K562 (cell line): ENCODE results near the gene MCFD2. TPM values are rescaled to one million over a fixed set of nuclear protein-coding genes. Genes with fewer than 3 reads are reported as not detected.

ENCODE experiments used
- ATAC-seq: fragments of 200-7000 bp; cut with Tn5 transposase; 3 replicates; pipeline ENCODE4 v1.9.1; 2020; ENCODE audit warnings: moderate library complexity
- BruUV-seq: library from RNA; stranded (reverse); fragments of 400-500 nt; replicated peaks from 2 replicates; lab custom pipeline; 2021; lab: Mats Ljungman, UMichigan
- CTCF ChIA-PET: fragments of 300-600 bp; formaldehyde crosslinking; extraction: SDS; loops from one replicate; lab custom pipeline; 2021; ENCODE audit warnings: low intra/inter-chr PET ratio; lab: Yijun Ruan, JAX
- POLR2A ChIA-PET: fragments of 300-600, 350-650 bp; sonication (Branson Sonifier 250); formaldehyde crosslinking; extraction: SDS; loops from one replicate; lab custom pipeline; 2021; ENCODE audit warnings: antibody characterized with exemption, inconsistent platforms; lab: Yijun Ruan, JAX
- DNase-seq, 4 experiments: peaks; one replicate each; pipeline versions ENCODE4 v3.0.0 to v3.0.0-alpha.2; 2011 to 2018; ENCODE audit warnings: low spot score in 3 of 4, mixed read lengths in 3 of 4; ENCODE audit errors: extremely low read depth in 1 of 4
- FAIRE-seq: peaks from 2 replicates; lab custom pipeline; 2011; peaks lifted over from hg19 to GRCh38; lab: Jason Lieb, UNC
- H2AFZ ChIP-seq: 2 replicates; pipeline ENCODE4 v1.6.0; 2011; ENCODE audit warnings: low read depth, low read length, control low read depth, inconsistent platforms
- H3K27ac ChIP-seq: fragments of 200-600 bp; 3 replicates; pipeline ENCODE4 v1.8.0; 2011; ENCODE audit warnings: low read depth, mild to moderate bottlenecking, control low read depth, inconsistent platforms, low read length, moderate library complexity, mixed read lengths; ENCODE audit errors: extremely low read depth
- H3K27me3 ChIP-seq, 2 experiments: fragments of 300-600 bp in 1 of 2; 2 replicates in 1 of 2; 3 replicates in 1 of 2; pipeline versions ENCODE4 v1.6.0 to v1.8.0; 2011; ENCODE audit warnings: inconsistent platforms in 2 of 2, low read length in 2 of 2, mild to moderate bottlenecking in 1 of 2, mixed read lengths in 1 of 2, moderate library complexity in 1 of 2; ENCODE audit not compliant: control insufficient read depth in 2 of 2, insufficient read depth in 2 of 2
- H3K36me3 ChIP-seq: fragments of 300-600 bp; 3 replicates; pipeline ENCODE4 v1.8.0; 2011; ENCODE audit warnings: mild to moderate bottlenecking, low read length, inconsistent platforms; ENCODE audit not compliant: control insufficient read depth, insufficient read depth
- H3K4me1 ChIP-seq, 2 experiments: fragments of 200-600 bp in 1 of 2; replicated peaks in 1 of 2; 2 replicates in 1 of 2; 3 replicates in 1 of 2; pipeline versions ENCODE4 v1.5.1 to v1.8.0; 2011; ENCODE audit warnings: inconsistent platforms in 2 of 2, low read length in 2 of 2, mild to moderate bottlenecking in 1 of 2, mixed read lengths in 1 of 2, moderate library complexity in 1 of 2; ENCODE audit not compliant: control insufficient read depth in 2 of 2, insufficient read depth in 2 of 2
- H3K4me2 ChIP-seq: 2 replicates; pipeline ENCODE4 v1.6.1; 2011; ENCODE audit warnings: low read length, control low read depth, inconsistent platforms, mixed read lengths; ENCODE audit not compliant: insufficient read depth
- H3K4me3 ChIP-seq: fragments of 200-600 bp; sonication (generic), shearing (Covaris generic); 2 replicates; pipeline ENCODE4 v1.5.1; 2016; ENCODE audit warnings: control low read depth, inconsistent platforms
- H3K79me2 ChIP-seq: fragments of 200-600 bp; 3 replicates; pipeline ENCODE4 v1.8.0; 2011; ENCODE audit warnings: low read length, inconsistent platforms; ENCODE audit not compliant: control insufficient read depth, insufficient read depth
- H3K9ac ChIP-seq, 2 experiments: 2 replicates each; pipeline versions ENCODE4 v1.6.0 to v1.6.1; 2011; ENCODE audit warnings: low read depth in 2 of 2, low read length in 2 of 2, control low read depth in 1 of 2, inconsistent platforms in 1 of 2, mild to moderate bottlenecking in 1 of 2, mixed read lengths in 1 of 2; ENCODE audit not compliant: insufficient read depth in 1 of 2
- H3K9me1 ChIP-seq: one replicate; pipeline ENCODE4 v1.6.0; 2011; ENCODE audit warnings: inconsistent platforms, mild to moderate bottlenecking, low read length, moderate library complexity; ENCODE audit not compliant: control insufficient read depth, insufficient read depth
- H3K9me3 ChIP-seq: replicated peaks from 2 replicates; pipeline ENCODE4 v1.5.1; 2011; ENCODE audit warnings: low read depth, low read length, inconsistent platforms; ENCODE audit not compliant: control insufficient read depth, insufficient read depth
- H4K20me1 ChIP-seq: replicated peaks from 2 replicates; pipeline ENCODE4 v1.6.1; 2011; ENCODE audit warnings: low read length, inconsistent platforms, mixed read lengths; ENCODE audit not compliant: control insufficient read depth, insufficient read depth
- CBX1 ChIP-seq: sonication (generic); IDR thresholded peaks from 2 replicates; pipeline ENCODE4 v1.6.1; 2016; ENCODE audit warnings: antibody characterized with exemption, low read depth, mild to moderate bottlenecking
- ERF ChIP-seq: fragments of 450-650 bp; formaldehyde crosslinking; IDR thresholded peaks from 2 replicates; pipeline ENCODE4 v1.4.0; 2020; ENCODE audit warnings: mild to moderate bottlenecking, mixed read lengths
- HDAC1 ChIP-seq, 2 experiments: fragments of 450-650 bp; IDR thresholded peaks; 2 replicates each; pipeline ENCODE4 v1.6.1; 2016 to 2017; ENCODE audit warnings: inconsistent platforms in 1 of 2, mild to moderate bottlenecking in 1 of 2, moderate library complexity in 1 of 2
- KHSRP ChIP-seq: fragments of 450-650 bp; IDR thresholded peaks from 2 replicates; pipeline ENCODE4 v1.6.1; 2017
- NCOA2 ChIP-seq, 2 experiments: fragments of 450-650 bp; IDR thresholded peaks; 2 replicates each; pipeline ENCODE4 v1.6.1; 2018; ENCODE audit warnings: mild to moderate bottlenecking in 2 of 2, moderate library complexity in 1 of 2; ENCODE audit not compliant: partially characterized antibody in 2 of 2
- NONO ChIP-seq, 2 experiments: fragments of 200-400 bp in 1 of 2; fragments of 450-650 bp in 1 of 2; formaldehyde crosslinking in 1 of 2; IDR thresholded peaks; 2 replicates each; pipeline ENCODE4 v1.6.1; 2017; ENCODE audit warnings: low read depth in 2 of 2, mild to moderate bottlenecking in 2 of 2, moderate library complexity in 2 of 2, low read length in 1 of 2
- PCBP2 ChIP-seq: fragments of 200-400 bp; formaldehyde crosslinking; IDR thresholded peaks from 2 replicates; pipeline ENCODE4 v1.6.1; 2018; ENCODE audit warnings: low read length, low read depth, mild to moderate bottlenecking, moderate library complexity; ENCODE audit not compliant: poor library complexity, severe bottlenecking
- POLR2G ChIP-seq: fragments of 200-400 bp; formaldehyde crosslinking; IDR thresholded peaks from 2 replicates; pipeline ENCODE4 v1.6.1; 2017; ENCODE audit warnings: low read depth, mild to moderate bottlenecking, antibody characterized with exemption, low read length, moderate library complexity
- RHOXF2B ChIP-seq: fragments of 250-450 bp; sonication (Bioruptor Pico); conservative IDR thresholded peaks from 2 replicates; pipeline ENCODE4 v1.5.1; 2021
- SMAD3 ChIP-seq: fragments of 450-650 bp; formaldehyde crosslinking; conservative IDR thresholded peaks from 2 replicates; pipeline ENCODE4 v1.4.0; 2020; ENCODE audit warnings: mild to moderate bottlenecking
- SP2 ChIP-seq: IDR thresholded peaks from 2 replicates; pipeline ENCODE4 v1.6.1; 2011; ENCODE audit warnings: mild to moderate bottlenecking, low read depth, low read length, moderate library complexity; ENCODE audit not compliant: poor library complexity, severe bottlenecking; ENCODE audit errors: extremely low read depth
- TAF7 ChIP-seq: fragments of 450-650 bp; IDR thresholded peaks from 2 replicates; pipeline ENCODE4 v1.6.1; 2016; ENCODE audit warnings: missing genetic modification characterization, missing compliant biosample characterization
- WGBS: fragments of 100-300 bp; shearing (Covaris generic); methylation state at CpG from one replicate; pipeline ENCODE4 v1.1.6; 2016; ENCODE audit warnings: low coverage, mixed read lengths; ENCODE audit not compliant: insufficient coverage; ENCODE audit errors: missing lambda C conversion rate; 5-methylcytosine and 5-hydroxymethylcytosine counted together
- in situ Hi-C: fragments of 300-500 bp; cut with MboI; formaldehyde crosslinking; loops from 4 replicates; pipeline ENCODE4 v1.15.0; 2018; ENCODE audit warnings: inconsistent platforms, mixed read lengths
- intact Hi-C: fragments of 100-400 bp; cut with micrococcal nuclease; formaldehyde crosslinking; loops from 2 replicates; pipeline ENCODE4 v1.14.2; 2022
- polyA plus RNA-seq, 8 experiments: library from polyadenylated mRNA; depleted of rRNA in 4 of 8; stranded (reverse) in 5 of 8; unstranded in 3 of 8; fragments of >200 nt; fragmentation: Nextera tagmentation in 2 of 8; fragmentation: Illumina TruSeq in 1 of 8; extraction: Ambion mirVana in 2 of 8; extraction: Trizol in 1 of 8; gene quantifications; 2 replicates each; pipeline versions ENCODE4 v1.2.1 to v1.2.3, GENCODE V29; 2011 to 2014; ENCODE audit warnings: inconsistent platforms in 1 of 8, missing spikeins in 1 of 8
- total RNA-seq, 7 experiments: library from RNA; depleted of rRNA in 6 of 7; stranded (reverse); fragments of >200 nt in 6 of 7; fragmentation: Illumina TruSeq in 2 of 7; extraction: Trizol in 2 of 7; gene quantifications; 2 replicates each; pipeline versions ENCODE4 v1.2.1 to v1.2.3, GENCODE V29; 2011 to 2021; ENCODE audit warnings: low replicate concordance in 1 of 7
- TF ChIP-seq, protein P1 (sequence below): fragments of 150-350 bp; IDR thresholded peaks from 2 replicates; pipeline ENCODE4 v1.6.1; 2014; ENCODE audit warnings: low read depth, mild to moderate bottlenecking, low read length, borderline replicate concordance
- TF ChIP-seq, protein P2 (sequence below): fragments of 450-650 bp; IDR thresholded peaks from 2 replicates; pipeline ENCODE4 v1.6.1; 2017; ENCODE audit warnings: antibody characterized with exemption
- TF ChIP-seq, protein P3 (sequence below), 2 experiments: fragments of 450-650 bp in 1 of 2; sonication (generic) in 1 of 2; formaldehyde crosslinking in 1 of 2; IDR thresholded peaks in 1 of 2; conservative IDR thresholded peaks in 1 of 2; 2 replicates each; pipeline versions ENCODE4 v1.6.1 to v1.8.1; 2016 to 2023; ENCODE audit warnings: mild to moderate bottlenecking in 2 of 2, moderate library complexity in 2 of 2, inconsistent platforms in 1 of 2, missing genetic modification reagents in 1 of 2

MCFD2 gene
- total and polyA plus RNA-seq, 9 of the 15 experiments (the other 6 are each of a cell fraction or from before 2014, with no cell fraction given), result 78.6 to 237 (median 123) TPM

DNA sequence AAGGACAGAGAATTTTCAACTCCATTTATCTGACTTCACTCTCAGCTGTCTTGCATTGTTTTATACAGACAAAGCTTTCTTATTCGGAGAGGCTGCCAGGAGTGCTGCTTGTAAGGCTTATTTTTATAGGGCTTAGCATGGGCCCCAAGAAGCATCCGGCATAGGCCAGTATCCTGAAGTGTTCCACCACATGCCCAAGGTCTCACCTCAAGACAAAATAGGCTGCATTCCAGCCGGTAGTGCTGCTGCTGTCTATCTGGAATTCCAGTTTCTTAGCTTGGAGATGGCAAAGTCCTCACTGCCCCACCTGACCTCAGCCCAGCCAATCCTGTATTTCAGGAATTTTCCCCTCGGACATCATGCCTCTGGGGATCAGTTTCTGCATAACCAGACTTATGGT is 47.6 kb upstream of the MCFD2 start (continued):
- no peak for TF ChIP-seq NONO (IDR thresholded peaks at IDR 0.05; ENCODE audit: low read depth in 2 of 2, low read length in 1 of 2)
- TF ChIP-seq, protein P1, sequence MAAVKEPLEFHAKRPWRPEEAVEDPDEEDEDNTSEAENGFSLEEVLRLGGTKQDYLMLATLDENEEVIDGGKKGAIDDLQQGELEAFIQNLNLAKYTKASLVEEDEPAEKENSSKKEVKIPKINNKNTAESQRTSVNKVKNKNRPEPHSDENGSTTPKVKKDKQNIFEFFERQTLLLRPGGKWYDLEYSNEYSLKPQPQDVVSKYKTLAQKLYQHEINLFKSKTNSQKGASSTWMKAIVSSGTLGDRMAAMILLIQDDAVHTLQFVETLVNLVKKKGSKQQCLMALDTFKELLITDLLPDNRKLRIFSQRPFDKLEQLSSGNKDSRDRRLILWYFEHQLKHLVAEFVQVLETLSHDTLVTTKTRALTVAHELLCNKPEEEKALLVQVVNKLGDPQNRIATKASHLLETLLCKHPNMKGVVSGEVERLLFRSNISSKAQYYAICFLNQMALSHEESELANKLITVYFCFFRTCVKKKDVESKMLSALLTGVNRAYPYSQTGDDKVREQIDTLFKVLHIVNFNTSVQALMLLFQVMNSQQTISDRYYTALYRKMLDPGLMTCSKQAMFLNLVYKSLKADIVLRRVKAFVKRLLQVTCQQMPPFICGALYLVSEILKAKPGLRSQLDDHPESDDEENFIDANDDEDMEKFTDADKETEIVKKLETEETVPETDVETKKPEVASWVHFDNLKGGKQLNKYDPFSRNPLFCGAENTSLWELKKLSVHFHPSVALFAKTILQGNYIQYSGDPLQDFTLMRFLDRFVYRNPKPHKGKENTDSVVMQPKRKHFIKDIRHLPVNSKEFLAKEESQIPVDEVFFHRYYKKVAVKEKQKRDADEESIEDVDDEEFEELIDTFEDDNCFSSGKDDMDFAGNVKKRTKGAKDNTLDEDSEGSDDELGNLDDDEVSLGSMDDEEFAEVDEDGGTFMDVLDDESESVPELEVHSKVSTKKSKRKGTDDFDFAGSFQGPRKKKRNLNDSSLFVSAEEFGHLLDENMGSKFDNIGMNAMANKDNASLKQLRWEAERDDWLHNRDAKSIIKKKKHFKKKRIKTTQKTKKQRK, result no peak
- TF ChIP-seq PCBP2, result no peak
- TF ChIP-seq, protein P2, sequence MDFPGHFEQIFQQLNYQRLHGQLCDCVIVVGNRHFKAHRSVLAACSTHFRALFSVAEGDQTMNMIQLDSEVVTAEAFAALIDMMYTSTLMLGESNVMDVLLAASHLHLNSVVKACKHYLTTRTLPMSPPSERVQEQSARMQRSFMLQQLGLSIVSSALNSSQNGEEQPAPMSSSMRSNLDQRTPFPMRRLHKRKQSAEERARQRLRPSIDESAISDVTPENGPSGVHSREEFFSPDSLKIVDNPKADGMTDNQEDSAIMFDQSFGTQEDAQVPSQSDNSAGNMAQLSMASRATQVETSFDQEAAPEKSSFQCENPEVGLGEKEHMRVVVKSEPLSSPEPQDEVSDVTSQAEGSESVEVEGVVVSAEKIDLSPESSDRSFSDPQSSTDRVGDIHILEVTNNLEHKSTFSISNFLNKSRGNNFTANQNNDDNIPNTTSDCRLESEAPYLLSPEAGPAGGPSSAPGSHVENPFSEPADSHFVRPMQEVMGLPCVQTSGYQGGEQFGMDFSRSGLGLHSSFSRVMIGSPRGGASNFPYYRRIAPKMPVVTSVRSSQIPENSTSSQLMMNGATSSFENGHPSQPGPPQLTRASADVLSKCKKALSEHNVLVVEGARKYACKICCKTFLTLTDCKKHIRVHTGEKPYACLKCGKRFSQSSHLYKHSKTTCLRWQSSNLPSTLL, result no peak

DNA sequence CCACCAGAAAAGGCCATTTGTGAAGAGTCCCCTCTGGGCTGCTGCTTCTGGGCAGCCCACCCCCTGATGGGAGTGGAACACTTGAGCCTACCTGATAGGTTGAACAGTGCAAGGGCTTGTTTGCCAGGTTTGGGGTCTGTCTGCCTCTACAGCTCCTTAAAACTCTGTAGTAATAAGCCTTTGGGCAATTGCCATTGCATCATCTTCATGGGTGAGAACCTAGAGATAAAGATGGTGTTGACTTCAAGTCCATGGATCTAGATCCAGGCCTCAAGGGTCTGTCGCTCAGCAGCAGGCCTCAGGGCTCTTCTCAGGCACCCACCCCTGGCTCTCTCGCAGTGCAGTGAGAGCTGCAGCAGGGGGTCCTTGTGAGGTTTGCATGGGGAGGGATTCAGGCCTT is 47.1 kb upstream of the MCFD2 start:
- no peaks in the 10 kb centered on the region for H3K27me3 ChIP-seq
- no peaks in the 10 kb centered on the region for H3K9me3 ChIP-seq
- no peaks in the 10 kb centered on the region for H4K20me1 ChIP-seq
- H3K79me2 ChIP-seq, result no peaks in the 10 kb centered on the region
- no peak for FAIRE-seq
- no peaks in the 10 kb centered on the region for H3K9me1 ChIP-seq
- H3K36me3 ChIP-seq, result peaks cover 17% of the 10 kb centered on the region; the same call in 1 of the 3 replicates
- POLR2A ChIA-PET, result interaction anchor here (1.0 to 1.8 kb wide), 2 partner anchors 8 to 21 kb away, joined by 4 read pairs; no protein-coding TSS in a partner anchor
- no peak overlapping the region for H3K27ac ChIP-seq
- H2AFZ ChIP-seq, result no peak overlapping the region
- no TSS peak for BruUV-seq
- CTCF ChIA-PET, result no interaction called here
- no peak overlapping the region for H3K4me2 ChIP-seq
- H3K4me3 ChIP-seq, result no peak overlapping the region
- 68% methylated on average over 2 of the region's 2 CpGs for WGBS
- no peak overlapping the region for H3K9ac ChIP-seq
- no peak for DNase-seq
- peak; percentile 16; the same call in 2 of the 3 replicates for ATAC-seq
- peaks cover 6 to 10% of the 10 kb centered on the region in 2 experiments for H3K4me1 ChIP-seq
- in situ Hi-C loops, result no loop called here
- intact Hi-C loops, result no loop called here
- TF ChIP-seq POLR2G (no peak), KHSRP (no peak), RHOXF2B (CRISPR knock-in tag) (no peak), CBX1 (no peak), TAF7 (no peak), SP2 (no peak), NCOA2 (IDR thresholded peaks at IDR 0.05; ENCODE audit: partially characterized antibody in 2 of 2) (no peak), ERF (CRISPR knock-in tag) (no peak), HDAC1 (IDR thresholded peaks at IDR 0.05) (no peak), SMAD3 (CRISPR knock-in tag) (no peak)
- TF ChIP-seq, protein P3, sequence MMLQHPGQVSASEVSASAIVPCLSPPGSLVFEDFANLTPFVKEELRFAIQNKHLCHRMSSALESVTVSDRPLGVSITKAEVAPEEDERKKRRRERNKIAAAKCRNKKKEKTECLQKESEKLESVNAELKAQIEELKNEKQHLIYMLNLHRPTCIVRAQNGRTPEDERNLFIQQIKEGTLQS (IDR thresholded peaks at IDR 0.05), result peak; percentile 84
- TF ChIP-seq, protein P3 (CRISPR knock-in tag; conservative IDR thresholded peaks at IDR 0.05), result no peak
